IgD-negative memory B cell (primary cell): ENCODE results near the gene ZNF735. TPM values are rescaled to one million over a fixed set of nuclear protein-coding genes. Genes with fewer than 3 reads are reported as not detected.
"Not testable (repeated sequence)": the region's sequence is repeated elsewhere in the genome, so short reads cannot be mapped to it uniquely, and the experiment has no call there.

Experiments used
- H3K27ac Mint-ChIP-seq, 3 donors: one replicate each; pipeline ENCODE4 v1.8.0; 2020 to 2022; ENCODE audit warnings: mild to moderate bottlenecking in 3 of 3, mixed read lengths in 3 of 3, moderate library complexity in 1 of 3
- H3K27me3 Mint-ChIP-seq: one replicate; pipeline ENCODE4 v1.8.0; 2021; ENCODE audit warnings: mixed read lengths
- H3K36me3 Mint-ChIP-seq: one replicate; pipeline ENCODE4 v1.8.0; 2020; ENCODE audit warnings: mild to moderate bottlenecking, mixed read lengths
- H3K4me1 Mint-ChIP-seq, 3 donors: one replicate each; pipeline ENCODE4 v1.8.0; 2020 to 2022; ENCODE audit warnings: mixed read lengths in 3 of 3, mild to moderate bottlenecking in 1 of 3
- H3K4me3 Mint-ChIP-seq, 4 donors: one replicate each; pipeline ENCODE4 v1.8.0; 2020 to 2022; ENCODE audit warnings: mild to moderate bottlenecking in 4 of 4, mixed read lengths in 4 of 4, moderate library complexity in 3 of 4
- H3K9me3 Mint-ChIP-seq, 3 donors: one replicate each; pipeline ENCODE4 v1.8.0; 2020 to 2021; ENCODE audit warnings: mixed read lengths in 3 of 3, mild to moderate bottlenecking in 1 of 3
- polyA plus RNA-seq: library from polyadenylated mRNA; unstranded; fragments of 300-500 nt; fragmentation: Illumina TruSeq; gene quantifications from one replicate; pipeline ENCODE4 v1.2.3, GENCODE V29; 2021

The ZNF735 gene
- polyA plus RNA-seq, 1 donor from 2014 or later: not detected

- not testable (repeated sequence) for H3K4me3 Mint-ChIP-seq, H3K4me1 Mint-ChIP-seq, H3K36me3 Mint-ChIP-seq, H3K27ac Mint-ChIP-seq, H3K27me3 Mint-ChIP-seq
- peaks cover 6 to 44% (median 16%) of the 10 kb centered on the region in 3 donors for H3K9me3 Mint-ChIP-seq
These were observed 21.2 kb downstream of the ZNF735 start, which contains the start of gene ZNF679 for GRCh38 chr7:64228174-64228573. Gene ZNF679 (plus strand): TSS chr7:64228474. CDS start chr7:64249118, 20,644 bp downstream.

- no peak overlapping the region for H3K4me3 Mint-ChIP-seq
- no peaks in the 10 kb centered on the region for H3K4me1 Mint-ChIP-seq
- H3K27ac Mint-ChIP-seq: no peak overlapping the region
- H3K36me3 Mint-ChIP-seq: no peaks in the 10 kb centered on the region
- H3K27me3 Mint-ChIP-seq: no peaks in the 10 kb centered on the region
- H3K9me3 Mint-ChIP-seq: peaks cover 8 to 29% (median 24%) of the 10 kb centered on the region in 3 donors
These were observed 59.4 kb downstream of the ZNF735 start for GRCh38 chr7:64266341-64266919.

Other genes starting within 250 kb of the ZNF735 start
- gene ZNF722, start 208.4 kb upstream of the ZNF735 start, polyA plus RNA-seq: not detected
- gene ZNF727, start 161.8 kb upstream of the ZNF735 start, polyA plus RNA-seq: not detected
- gene ZNF679, start 21.3 kb downstream of the ZNF735 start, polyA plus RNA-seq: not detected
- gene ZNF736, start 106.8 kb downstream of the ZNF735 start, polyA plus RNA-seq: 4.6 TPM